Stomach (tissue), 4 donors: ENCODE data around the gene COP1.

Source experiments
- POLR2AphosphoS5 ChIP-seq, 3 donors: sonication (generic); formaldehyde crosslinking; IDR thresholded peaks; one replicate each; pipeline ENCODE4 v1.6.1; 2016; ENCODE audit warnings: antibody characterized with exemption in 3 of 3
- TF ChIP-seq, protein P1 (sequence below), 7 experiments: fragments of 450-650 bp in 4 of 7; fragments of 200-600 bp in 3 of 7; sonication (generic) in 3 of 7; IDR thresholded peaks; one replicate each; pipeline ENCODE4 v1.5.1; 2016 to 2019; ENCODE audit warnings: antibody characterized with exemption in 7 of 7, control low read depth in 2 of 7, mild to moderate bottlenecking in 1 of 7

DNA sequence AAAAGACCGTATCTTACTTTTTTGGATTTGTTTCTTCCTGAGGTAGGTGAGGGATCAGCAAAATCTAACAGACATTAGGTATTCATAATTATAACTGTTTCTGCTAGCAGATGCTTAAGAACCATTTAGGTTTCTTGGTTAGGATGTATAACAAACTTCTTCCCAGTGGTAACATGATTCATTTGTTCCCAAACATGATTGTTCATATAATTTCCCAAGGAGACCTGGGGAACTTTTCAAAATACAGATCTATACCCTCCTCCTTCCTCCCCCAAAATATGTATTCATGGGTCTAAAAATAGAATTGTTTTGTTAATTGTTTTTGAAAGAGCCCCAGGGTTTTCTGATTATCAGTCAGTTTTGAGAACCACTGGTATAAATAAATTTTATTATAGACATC, 228.2 kb downstream of the COP1 start:
- TF ChIP-seq, protein P1, sequence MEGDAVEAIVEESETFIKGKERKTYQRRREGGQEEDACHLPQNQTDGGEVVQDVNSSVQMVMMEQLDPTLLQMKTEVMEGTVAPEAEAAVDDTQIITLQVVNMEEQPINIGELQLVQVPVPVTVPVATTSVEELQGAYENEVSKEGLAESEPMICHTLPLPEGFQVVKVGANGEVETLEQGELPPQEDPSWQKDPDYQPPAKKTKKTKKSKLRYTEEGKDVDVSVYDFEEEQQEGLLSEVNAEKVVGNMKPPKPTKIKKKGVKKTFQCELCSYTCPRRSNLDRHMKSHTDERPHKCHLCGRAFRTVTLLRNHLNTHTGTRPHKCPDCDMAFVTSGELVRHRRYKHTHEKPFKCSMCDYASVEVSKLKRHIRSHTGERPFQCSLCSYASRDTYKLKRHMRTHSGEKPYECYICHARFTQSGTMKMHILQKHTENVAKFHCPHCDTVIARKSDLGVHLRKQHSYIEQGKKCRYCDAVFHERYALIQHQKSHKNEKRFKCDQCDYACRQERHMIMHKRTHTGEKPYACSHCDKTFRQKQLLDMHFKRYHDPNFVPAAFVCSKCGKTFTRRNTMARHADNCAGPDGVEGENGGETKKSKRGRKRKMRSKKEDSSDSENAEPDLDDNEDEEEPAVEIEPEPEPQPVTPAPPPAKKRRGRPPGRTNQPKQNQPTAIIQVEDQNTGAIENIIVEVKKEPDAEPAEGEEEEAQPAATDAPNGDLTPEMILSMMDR (IDR thresholded peaks at IDR 0.05), result no peak
- TF ChIP-seq POLR2AphosphoS5 (IDR thresholded peaks at IDR 0.05), result no peak
